HepG2 (cell line): Measurements from ENCODE around the gene MIPEP. TPM values are rescaled to one million over a fixed set of nuclear protein-coding genes. Genes with fewer than 3 reads are reported as not detected.
A peak's percentile ranks its signal among the peaks of the same experiment; 100 is the strongest.

Experiments
- DNMT1 ChIP-seq: sonication (generic); formaldehyde crosslinking; IDR thresholded peaks from 2 replicates; pipeline ENCODE4 v1.5.1; 2020; ENCODE audit warnings: mild to moderate bottlenecking, missing genetic modification reagents
- GTF2F1 ChIP-seq: fragments of 150-350 bp; IDR thresholded peaks from 2 replicates; pipeline ENCODE4 v1.6.1; 2014; ENCODE audit warnings: low read length
- ISL2 ChIP-seq: sonication (generic); formaldehyde crosslinking; IDR thresholded peaks from 2 replicates; pipeline ENCODE4 v1.5.0; 2020; ENCODE audit warnings: missing genetic modification reagents
- MIER3 ChIP-seq: IDR thresholded peaks from 2 replicates; pipeline ENCODE4 v1.6.1; 2016; ENCODE audit warnings: missing compliant biosample characterization, borderline replicate concordance
- MXD4 ChIP-seq: IDR thresholded peaks from 2 replicates; pipeline ENCODE4 v1.6.1; 2016; ENCODE audit warnings: mild to moderate bottlenecking, missing biosample characterization, missing genetic modification reagents
- NR2C2 ChIP-seq: sonication (generic); formaldehyde crosslinking; IDR thresholded peaks from 2 replicates; pipeline ENCODE4 v1.4.0; 2020; ENCODE audit warnings: missing genetic modification reagents, mild to moderate bottlenecking, moderate library complexity, borderline replicate concordance
- RARA ChIP-seq: IDR thresholded peaks from 2 replicates; pipeline ENCODE4 v1.6.1; 2016; ENCODE audit warnings: missing genetic modification reagents, missing compliant biosample characterization
- RFXANK ChIP-seq: IDR thresholded peaks from 2 replicates; pipeline ENCODE4 v1.6.1; 2016
- SIN3A ChIP-seq: IDR thresholded peaks from 2 replicates; pipeline ENCODE4 v1.6.1; 2011; ENCODE audit warnings: low read depth, mild to moderate bottlenecking, control low read depth, low read length, borderline replicate concordance
- STAT5B ChIP-seq: sonication (generic); formaldehyde crosslinking; IDR thresholded peaks from 2 replicates; pipeline ENCODE4 v1.4.0; 2020; ENCODE audit warnings: missing genetic modification reagents
- SUZ12 ChIP-seq: fragments of 150-350 bp; IDR thresholded peaks from 2 replicates; pipeline ENCODE4 v1.6.1; 2014; ENCODE audit warnings: low read depth, low read length
- ZBTB7A ChIP-seq: sonication (generic); formaldehyde crosslinking; IDR thresholded peaks from 2 replicates; pipeline ENCODE4 v1.8.0; 2022; ENCODE audit warnings: mild to moderate bottlenecking, missing genetic modification reagents
- ZFY ChIP-seq: sonication (generic); formaldehyde crosslinking; IDR thresholded peaks from 2 replicates; pipeline ENCODE4 v1.4.0; 2020; ENCODE audit warnings: missing genetic modification reagents
- ZNF160 ChIP-seq: sonication (generic); formaldehyde crosslinking; IDR thresholded peaks from 2 replicates; pipeline ENCODE4 v1.8.0; 2022; ENCODE audit warnings: mild to moderate bottlenecking, inconsistent platforms, missing genetic modification reagents
- ZNF564 ChIP-seq: sonication (generic); formaldehyde crosslinking; IDR thresholded peaks from 2 replicates; pipeline ENCODE4 v1.8.1; 2023; ENCODE audit warnings: mild to moderate bottlenecking, missing genetic modification reagents
- ZNF766 ChIP-seq: sonication (generic); formaldehyde crosslinking; IDR thresholded peaks from 2 replicates; pipeline ENCODE4 v1.5.0; 2020; ENCODE audit warnings: missing genetic modification reagents, borderline replicate concordance
- ZNF816 ChIP-seq: sonication (generic); formaldehyde crosslinking; IDR thresholded peaks from 2 replicates; pipeline ENCODE4 v1.8.0; 2022; ENCODE audit warnings: missing genetic modification reagents, mild to moderate bottlenecking, borderline replicate concordance
- polyA plus RNA-seq, 8 experiments: library from polyadenylated mRNA; depleted of rRNA in 3 of 8; stranded (reverse) in 7 of 8; unstranded in 1 of 8; fragments of >200 nt; fragmentation: Illumina TruSeq in 4 of 8; extraction: Trizol in 4 of 8; gene quantifications; 2 replicates each; pipeline versions ENCODE4 v1.2.1 to v1.2.3, GENCODE V29; 2011 to 2016; ENCODE audit warnings: low read depth in 4 of 8, missing spikeins in 1 of 8, mixed read lengths in 1 of 8; ENCODE audit not compliant: insufficient read depth in 1 of 8
- total RNA-seq, 5 experiments: library from RNA; depleted of rRNA; stranded (reverse); fragments of >200 nt; fragmentation: Illumina TruSeq; extraction: Trizol; gene quantifications; 2 replicates each; pipeline ENCODE4 v1.2.3, GENCODE V29; 2016; ENCODE audit warnings: low read depth in 1 of 5
- TF ChIP-seq, protein P1 (sequence below): sonication (generic); formaldehyde crosslinking; IDR thresholded peaks from 2 replicates; pipeline ENCODE4 v1.4.0; 2020; ENCODE audit warnings: mild to moderate bottlenecking, low read depth, missing genetic modification reagents
- TF ChIP-seq, protein P2 (sequence below): IDR thresholded peaks from 2 replicates; pipeline ENCODE4 v1.6.1; 2018; ENCODE audit warnings: missing genetic modification reagents
- TF ChIP-seq, protein P3 (sequence below), 2 experiments: fragments of 450-650 bp in 1 of 2; sonication (generic) in 1 of 2; formaldehyde crosslinking; IDR thresholded peaks; 2 replicates each; pipeline versions ENCODE4 v1.5.0 to v1.8.0; 2020 to 2022; ENCODE audit warnings: mild to moderate bottlenecking in 1 of 2, missing genetic modification reagents in 1 of 2
- TF ChIP-seq, protein P4 (sequence below): sonication (generic); formaldehyde crosslinking; IDR thresholded peaks from 2 replicates; pipeline ENCODE4 v1.4.0; 2020; ENCODE audit warnings: mild to moderate bottlenecking, missing genetic modification reagents
- TF ChIP-seq, protein P5 (sequence below): fragments of 450-650 bp; IDR thresholded peaks from 2 replicates; pipeline ENCODE4 v1.6.1; 2017; ENCODE audit warnings: mild to moderate bottlenecking

Gene MIPEP
- total and polyA plus RNA-seq, 2 of the 13 experiments (the other 11 are each of a cell fraction or from before 2014, with no cell fraction given) = 9.3 to 24.1 TPM

DNA sequence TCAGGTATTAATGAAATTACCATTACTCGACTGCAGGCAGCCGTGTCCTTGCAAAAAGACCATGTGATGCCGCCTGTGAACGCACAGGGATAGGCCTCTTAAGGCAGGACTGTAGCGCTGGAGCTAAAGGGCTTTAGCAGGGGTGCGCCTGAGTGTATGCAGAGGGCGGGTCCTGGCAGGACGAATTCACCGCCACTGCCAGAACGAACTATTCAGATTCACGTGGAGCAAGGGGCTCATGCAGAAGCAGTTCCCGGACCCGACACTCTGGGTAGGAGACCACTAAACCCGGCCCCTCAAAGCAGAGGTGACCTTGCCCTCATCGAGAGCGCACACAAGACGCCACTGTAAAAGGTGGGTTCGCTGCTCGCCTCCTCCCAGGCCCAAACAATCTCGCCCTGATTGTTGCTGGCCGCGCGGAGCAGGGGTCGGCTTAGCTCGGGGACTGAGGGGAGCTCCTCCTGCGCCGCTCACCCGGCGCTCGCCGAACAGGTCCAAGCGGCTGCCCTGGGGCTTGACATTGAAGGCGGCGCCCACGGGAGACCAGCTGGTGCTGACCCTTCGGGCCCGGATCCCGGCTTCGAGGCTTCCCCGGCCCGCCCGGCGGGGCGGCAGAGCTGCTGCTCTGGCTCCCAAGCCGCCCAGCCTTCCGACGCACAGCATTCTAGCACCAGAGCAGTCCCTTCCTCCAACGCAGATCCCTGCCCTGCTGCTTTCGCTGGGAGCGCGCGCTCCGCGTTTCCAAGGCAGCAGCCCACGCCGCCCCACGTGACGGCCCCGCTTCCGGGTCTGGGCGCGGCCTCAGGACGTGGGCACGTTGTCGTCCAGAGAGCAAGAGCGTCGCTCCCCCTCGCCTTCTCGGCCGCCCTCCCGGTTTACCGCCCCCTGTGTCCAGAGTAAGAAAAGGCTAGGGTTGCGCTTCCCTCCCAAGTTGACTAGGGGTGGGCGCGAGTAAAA lies at the start of gene MIPEP (continued):
- TF ChIP-seq, protein P1, sequence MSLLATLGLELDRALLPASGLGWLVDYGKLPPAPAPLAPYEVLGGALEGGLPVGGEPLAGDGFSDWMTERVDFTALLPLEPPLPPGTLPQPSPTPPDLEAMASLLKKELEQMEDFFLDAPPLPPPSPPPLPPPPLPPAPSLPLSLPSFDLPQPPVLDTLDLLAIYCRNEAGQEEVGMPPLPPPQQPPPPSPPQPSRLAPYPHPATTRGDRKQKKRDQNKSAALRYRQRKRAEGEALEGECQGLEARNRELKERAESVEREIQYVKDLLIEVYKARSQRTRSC (CRISPR knock-in tag) = no peak
- TF ChIP-seq, protein P2, sequence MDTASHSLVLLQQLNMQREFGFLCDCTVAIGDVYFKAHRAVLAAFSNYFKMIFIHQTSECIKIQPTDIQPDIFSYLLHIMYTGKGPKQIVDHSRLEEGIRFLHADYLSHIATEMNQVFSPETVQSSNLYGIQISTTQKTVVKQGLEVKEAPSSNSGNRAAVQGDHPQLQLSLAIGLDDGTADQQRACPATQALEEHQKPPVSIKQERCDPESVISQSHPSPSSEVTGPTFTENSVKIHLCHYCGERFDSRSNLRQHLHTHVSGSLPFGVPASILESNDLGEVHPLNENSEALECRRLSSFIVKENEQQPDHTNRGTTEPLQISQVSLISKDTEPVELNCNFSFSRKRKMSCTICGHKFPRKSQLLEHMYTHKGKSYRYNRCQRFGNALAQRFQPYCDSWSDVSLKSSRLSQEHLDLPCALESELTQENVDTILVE (CRISPR knock-in tag) = peak; percentile 60; the same call in 1 of the 2 replicates
- TF ChIP-seq ZNF816 (CRISPR knock-in tag) (0 out of 2 replicates have a peak, but pooled peaks have one; percentile 31), RARA (CRISPR knock-in tag) (no peak), RFXANK (no peak), NR2C2 (CRISPR knock-in tag) (peak; percentile 61; the same call in 1 of the 2 replicates), MXD4 (CRISPR knock-in tag) (peak; percentile 98), DNMT1 (CRISPR knock-in tag) (0 out of 2 replicates have a peak, but pooled peaks have one; percentile 77), SUZ12 (no peak), ZNF160 (CRISPR knock-in tag) (peak; percentile 45; the same call in 1 of the 2 replicates), ZNF564 (CRISPR knock-in tag) (0 out of 2 replicates have a peak, but pooled peaks have one; percentile 48), SIN3A (peak; percentile 99), MIER3 (CRISPR knock-in tag) (peak; percentile 85; the same call in 1 of the 2 replicates), ISL2 (CRISPR knock-in tag) (peak; percentile 56; the same call in 1 of the 2 replicates), ZBTB7A (CRISPR knock-in tag) (no peak), ZNF766 (CRISPR knock-in tag) (0 out of 2 replicates have a peak, but pooled peaks have one; percentile 30), ZFY (CRISPR knock-in tag) (peak; percentile 51), STAT5B (CRISPR knock-in tag) (0 out of 2 replicates have a peak, but pooled peaks have one; percentile 35), GTF2F1 (no peak)
- TF ChIP-seq, protein P3, sequence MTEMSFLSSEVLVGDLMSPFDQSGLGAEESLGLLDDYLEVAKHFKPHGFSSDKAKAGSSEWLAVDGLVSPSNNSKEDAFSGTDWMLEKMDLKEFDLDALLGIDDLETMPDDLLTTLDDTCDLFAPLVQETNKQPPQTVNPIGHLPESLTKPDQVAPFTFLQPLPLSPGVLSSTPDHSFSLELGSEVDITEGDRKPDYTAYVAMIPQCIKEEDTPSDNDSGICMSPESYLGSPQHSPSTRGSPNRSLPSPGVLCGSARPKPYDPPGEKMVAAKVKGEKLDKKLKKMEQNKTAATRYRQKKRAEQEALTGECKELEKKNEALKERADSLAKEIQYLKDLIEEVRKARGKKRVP (CRISPR knock-in tag; IDR thresholded peaks at IDR 0.05) = no peak
- TF ChIP-seq, protein P4, sequence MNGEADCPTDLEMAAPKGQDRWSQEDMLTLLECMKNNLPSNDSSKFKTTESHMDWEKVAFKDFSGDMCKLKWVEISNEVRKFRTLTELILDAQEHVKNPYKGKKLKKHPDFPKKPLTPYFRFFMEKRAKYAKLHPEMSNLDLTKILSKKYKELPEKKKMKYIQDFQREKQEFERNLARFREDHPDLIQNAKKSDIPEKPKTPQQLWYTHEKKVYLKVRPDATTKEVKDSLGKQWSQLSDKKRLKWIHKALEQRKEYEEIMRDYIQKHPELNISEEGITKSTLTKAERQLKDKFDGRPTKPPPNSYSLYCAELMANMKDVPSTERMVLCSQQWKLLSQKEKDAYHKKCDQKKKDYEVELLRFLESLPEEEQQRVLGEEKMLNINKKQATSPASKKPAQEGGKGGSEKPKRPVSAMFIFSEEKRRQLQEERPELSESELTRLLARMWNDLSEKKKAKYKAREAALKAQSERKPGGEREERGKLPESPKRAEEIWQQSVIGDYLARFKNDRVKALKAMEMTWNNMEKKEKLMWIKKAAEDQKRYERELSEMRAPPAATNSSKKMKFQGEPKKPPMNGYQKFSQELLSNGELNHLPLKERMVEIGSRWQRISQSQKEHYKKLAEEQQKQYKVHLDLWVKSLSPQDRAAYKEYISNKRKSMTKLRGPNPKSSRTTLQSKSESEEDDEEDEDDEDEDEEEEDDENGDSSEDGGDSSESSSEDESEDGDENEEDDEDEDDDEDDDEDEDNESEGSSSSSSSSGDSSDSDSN (CRISPR knock-in tag) = peak; percentile 56
- TF ChIP-seq, protein P5, sequence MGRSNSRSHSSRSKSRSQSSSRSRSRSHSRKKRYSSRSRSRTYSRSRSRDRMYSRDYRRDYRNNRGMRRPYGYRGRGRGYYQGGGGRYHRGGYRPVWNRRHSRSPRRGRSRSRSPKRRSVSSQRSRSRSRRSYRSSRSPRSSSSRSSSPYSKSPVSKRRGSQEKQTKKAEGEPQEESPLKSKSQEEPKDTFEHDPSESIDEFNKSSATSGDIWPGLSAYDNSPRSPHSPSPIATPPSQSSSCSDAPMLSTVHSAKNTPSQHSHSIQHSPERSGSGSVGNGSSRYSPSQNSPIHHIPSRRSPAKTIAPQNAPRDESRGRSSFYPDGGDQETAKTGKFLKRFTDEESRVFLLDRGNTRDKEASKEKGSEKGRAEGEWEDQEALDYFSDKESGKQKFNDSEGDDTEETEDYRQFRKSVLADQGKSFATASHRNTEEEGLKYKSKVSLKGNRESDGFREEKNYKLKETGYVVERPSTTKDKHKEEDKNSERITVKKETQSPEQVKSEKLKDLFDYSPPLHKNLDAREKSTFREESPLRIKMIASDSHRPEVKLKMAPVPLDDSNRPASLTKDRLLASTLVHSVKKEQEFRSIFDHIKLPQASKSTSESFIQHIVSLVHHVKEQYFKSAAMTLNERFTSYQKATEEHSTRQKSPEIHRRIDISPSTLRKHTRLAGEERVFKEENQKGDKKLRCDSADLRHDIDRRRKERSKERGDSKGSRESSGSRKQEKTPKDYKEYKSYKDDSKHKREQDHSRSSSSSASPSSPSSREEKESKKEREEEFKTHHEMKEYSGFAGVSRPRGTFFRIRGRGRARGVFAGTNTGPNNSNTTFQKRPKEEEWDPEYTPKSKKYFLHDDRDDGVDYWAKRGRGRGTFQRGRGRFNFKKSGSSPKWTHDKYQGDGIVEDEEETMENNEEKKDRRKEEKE = no peak
